8988T (cell line): ENCODE measurements around the gene ATOH7.
"Not testable (repeated sequence)": the region's sequence is repeated elsewhere in the genome, so short reads cannot be mapped to it uniquely, and the experiment has no call there.

Experiments used
- DNase-seq: peaks from one replicate; pipeline ENCODE4 v3.0.0; 2011

ATOH7 gene

DNA sequence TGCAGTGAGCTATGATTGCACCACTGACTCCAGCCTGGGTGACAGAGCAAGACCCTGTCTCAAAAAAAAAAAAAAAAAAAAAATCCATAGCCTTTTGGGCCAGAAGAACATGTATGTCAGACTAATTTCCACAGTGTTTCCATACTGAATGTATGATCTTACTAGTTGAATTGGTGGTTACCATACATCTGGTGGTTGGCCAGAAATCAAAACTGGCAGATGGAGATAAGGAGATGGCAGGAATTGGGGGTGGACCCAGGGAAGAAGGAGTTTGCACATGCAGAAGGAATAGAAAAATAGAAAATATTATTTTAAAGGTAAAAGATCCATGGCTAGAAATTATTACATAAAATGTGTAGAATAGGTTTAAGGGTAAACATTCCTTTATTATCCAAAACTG, 3.7 kb upstream of the ATOH7 start:
- DNase-seq = no peak

DNA sequence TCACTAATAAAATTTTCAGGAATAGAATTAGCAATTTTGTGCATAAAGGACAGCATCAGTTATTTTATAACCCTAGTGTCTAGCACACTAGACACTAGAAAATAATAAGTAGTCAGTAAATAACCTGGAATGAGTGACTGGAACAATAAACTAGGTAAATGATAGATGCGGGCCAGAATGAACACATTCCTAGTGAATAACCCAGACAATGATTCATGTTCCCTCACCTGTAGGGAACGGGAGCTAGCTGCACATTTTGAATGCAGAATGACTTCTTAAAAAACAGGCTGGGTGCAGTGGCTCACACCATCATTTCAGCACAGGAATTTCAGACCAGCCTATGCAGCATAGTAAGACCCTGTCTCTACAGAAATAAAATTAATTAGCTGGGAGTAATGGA, 3.2 kb upstream of the ATOH7 start:
- no peak for DNase-seq

- no peak for DNase-seq
These were observed 1.1 kb upstream of the ATOH7 start for GRCh38 chr10:68233046-68233445.

- peak; percentile 94 for DNase-seq
These were observed 652 bp downstream of the ATOH7 start for GRCh38 chr10:68231106-68231816.

GRCh38 chr10:68230268-68230667, 1.6 kb downstream of the ATOH7 start:
- DNase-seq = no peak

DNA sequence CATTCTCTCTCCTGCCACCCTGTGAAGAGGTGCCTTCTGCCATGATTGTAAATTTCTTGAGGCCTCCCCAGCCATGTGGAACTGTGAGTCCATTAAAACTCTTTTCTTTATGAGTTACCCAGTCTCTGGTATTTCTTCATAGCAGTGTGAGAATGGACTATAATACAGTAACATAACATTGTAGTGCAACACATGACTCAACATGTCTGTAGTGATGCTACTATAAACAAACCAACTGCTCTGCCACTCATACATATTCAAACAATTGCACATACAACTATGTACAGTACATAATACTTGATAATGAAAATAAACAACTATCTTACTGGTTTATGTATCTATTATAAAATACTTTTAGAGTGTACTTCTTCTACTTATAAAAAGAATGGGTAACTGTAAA, 7.1 kb downstream of the ATOH7 start:
- no peak for DNase-seq

GRCh38 chr10:68223535-68224165, 8.3 kb downstream of the ATOH7 start:
- no peak for DNase-seq

DNA sequence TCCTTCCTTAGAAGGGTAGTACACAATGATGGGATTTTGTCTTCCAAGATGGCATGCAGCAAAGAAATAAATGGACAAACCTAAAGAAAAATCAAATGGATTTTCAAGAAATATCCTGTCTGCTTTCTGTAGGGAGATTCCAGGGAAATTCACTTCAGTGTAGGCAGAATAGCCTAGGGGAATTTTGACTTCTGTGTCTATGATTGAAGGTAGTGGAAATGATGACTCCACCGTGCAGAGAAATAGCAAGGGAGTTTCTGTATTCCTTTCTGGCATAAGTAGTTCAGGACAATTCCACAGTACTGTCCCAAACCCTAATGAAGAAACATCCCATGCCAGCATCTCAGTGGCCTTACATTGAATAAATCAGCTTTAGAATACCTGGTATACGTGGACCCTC, 9.5 kb downstream of the ATOH7 start:
- DNase-seq = no peak

DNA sequence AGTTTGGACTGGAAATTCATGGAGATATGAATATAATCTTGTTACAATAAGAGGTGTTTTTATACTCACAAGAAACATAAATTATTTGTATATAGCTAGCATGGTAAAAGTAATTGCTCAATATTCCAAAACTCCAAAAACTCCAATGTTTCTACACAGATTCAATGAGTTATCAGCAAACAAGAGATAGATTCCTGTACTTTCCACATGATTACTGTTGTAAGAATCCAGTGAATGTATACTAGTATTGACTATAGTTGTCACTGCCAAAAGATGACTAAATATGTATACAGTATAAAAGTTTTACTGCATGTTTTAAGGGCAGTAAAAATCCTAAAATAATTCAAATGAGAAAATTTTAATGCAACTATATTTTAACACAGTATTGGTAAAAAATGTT, 10.7 kb downstream of the ATOH7 start:
- DNase-seq = no peak

- no peak for DNase-seq
These were observed 13.1 kb downstream of the ATOH7 start for GRCh38 chr10:68218786-68219185.

- no peak for DNase-seq
These were observed 19.1 kb downstream of the ATOH7 start for GRCh38 chr10:68212721-68213352.

- DNase-seq = no peak
These were observed 20.2 kb downstream of the ATOH7 start for GRCh38 chr10:68211669-68212068.

- DNase-seq = peak; percentile 44
These were observed 23.4 kb downstream of the ATOH7 start for GRCh38 chr10:68208424-68209042.

GRCh38 chr10:68202960-68203353, 29.0 kb downstream of the ATOH7 start:
- DNase-seq = no peak

GRCh38 chr10:68196701-68197100, 35.2 kb downstream of the ATOH7 start:
- no peak for DNase-seq

DNA sequence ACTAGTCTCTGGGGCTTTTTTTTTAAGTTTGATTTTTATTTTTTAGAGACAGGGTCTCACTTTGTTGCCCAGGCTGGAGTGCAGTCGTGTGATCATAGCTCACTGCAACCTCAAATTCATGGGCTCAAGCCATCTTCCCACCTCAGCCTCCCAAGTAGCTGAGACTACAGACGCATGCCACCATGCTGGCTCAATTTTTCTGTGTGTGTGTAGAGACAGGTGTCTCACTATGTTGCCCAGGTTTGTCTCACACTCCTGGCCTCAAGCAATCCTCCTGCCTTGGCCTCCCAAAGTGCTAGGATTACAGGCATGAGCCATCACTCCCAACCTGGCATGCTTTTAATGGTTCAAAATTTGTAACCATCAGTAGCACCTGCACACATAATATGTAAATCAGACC, 36.1 kb downstream of the ATOH7 start:
- DNase-seq = not testable (repeated sequence)

GRCh38 chr10:68194290-68194689, 37.6 kb downstream of the ATOH7 start:
- no peak for DNase-seq

DNA sequence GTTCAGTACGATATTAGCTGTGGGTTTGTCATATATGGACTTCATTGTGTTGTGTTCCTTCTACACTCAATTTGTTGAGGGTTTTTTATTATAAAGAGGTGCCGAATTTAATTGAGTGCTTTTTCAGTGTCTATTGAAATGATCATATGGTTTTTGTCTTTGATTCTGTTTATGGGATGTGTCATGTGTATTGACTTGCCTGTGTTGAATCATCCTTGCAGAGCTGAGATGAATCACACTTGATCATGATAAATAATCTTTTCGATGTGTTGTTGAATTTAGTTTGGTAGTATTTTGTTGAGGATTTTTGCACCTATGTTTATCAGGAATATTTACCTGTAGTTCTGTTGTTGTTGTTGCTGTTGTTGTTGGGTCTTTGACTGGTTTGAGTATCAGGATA, 39.8 kb downstream of the ATOH7 start:
- no peak for DNase-seq

DNA sequence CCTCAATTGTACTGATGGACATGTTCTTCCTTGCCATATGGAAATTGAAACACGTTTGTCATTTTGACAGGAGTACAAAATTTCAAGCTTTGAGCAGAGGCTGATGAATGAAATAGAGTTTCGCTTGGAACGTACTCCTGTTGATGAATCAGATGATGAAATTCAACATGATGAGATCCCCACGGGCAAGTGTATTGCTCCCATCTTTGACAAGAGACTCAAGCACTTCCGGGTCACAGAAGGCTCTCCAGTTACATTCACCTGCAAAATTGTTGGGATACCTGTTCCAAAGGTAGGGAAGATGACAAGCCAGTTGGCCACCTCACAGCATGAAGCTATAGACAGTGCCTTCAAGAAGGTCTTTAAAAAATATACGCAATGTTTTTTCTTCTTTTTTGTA, 43.1 kb downstream of the ATOH7 start:
- no peak for DNase-seq

DNA sequence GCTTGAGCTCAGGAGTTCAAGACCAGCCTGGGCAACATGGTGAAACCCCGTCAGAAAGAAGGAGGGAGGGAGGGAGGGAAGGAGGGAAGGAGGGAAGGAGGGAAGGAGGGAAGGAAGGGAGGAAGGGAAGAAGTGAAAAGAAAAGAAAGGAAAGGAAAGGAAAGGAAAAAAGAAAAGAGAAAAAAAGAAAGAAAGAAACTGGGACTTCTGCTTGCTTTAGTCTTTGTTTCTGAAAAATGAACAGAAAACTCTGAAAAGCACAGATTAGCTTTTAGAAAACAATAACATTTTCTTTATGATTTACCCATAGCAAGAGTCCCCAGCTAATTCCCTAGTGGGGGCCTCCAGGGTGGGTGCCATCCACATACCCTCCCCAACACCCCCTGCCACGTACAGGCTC, 46.8 kb downstream of the ATOH7 start:
- DNase-seq = no peak

- no peak for DNase-seq
These were observed 47.4 kb downstream of the ATOH7 start for GRCh38 chr10:68184546-68184945.
